ENCODE measurements around the gene MYH11.

- no peak for TF ChIP-seq GATA2 (IDR thresholded peaks at IDR 0.05; ENCODE audit: low read depth, low read length)
- no peak for TF ChIP-seq GATA3 (IDR thresholded peaks at IDR 0.05; ENCODE audit: low read depth, low read length)
Measured at GRCh38 chr16:15775209-15775608, 81.6 kb downstream of the MYH11 start.

Measured in SH-SY5Y (cell line).